GM06990 (cell line): Measurements from ENCODE around the gene STK32B.
A peak's percentile ranks its signal among the peaks of the same experiment; 100 is the strongest.
"Not testable (repeated sequence)": the region's sequence is repeated elsewhere in the genome, so short reads cannot be mapped to it uniquely, and the experiment has no call there.

Source experiments
- DNase-seq: peaks from one replicate; pipeline ENCODE4 v3.0.0-alpha.2; 2011; ENCODE audit not compliant: insufficient read length; ENCODE audit errors: extremely low read depth
- H3K27me3 ChIP-seq: replicated peaks from 2 replicates; pipeline ENCODE4 v1.6.0; 2011; ENCODE audit warnings: low read length; ENCODE audit not compliant: control insufficient read depth, insufficient read depth
- H3K36me3 ChIP-seq: 2 replicates; pipeline ENCODE4 v1.5.1; 2011; ENCODE audit warnings: low read length; ENCODE audit not compliant: control insufficient read depth, insufficient read depth
- H3K4me3 ChIP-seq: replicated peaks from 2 replicates; pipeline ENCODE4 v1.5.1; 2011; ENCODE audit warnings: low read depth, mild to moderate bottlenecking, control low read depth, low read length
- TF ChIP-seq, protein P1 (sequence below): IDR thresholded peaks from 2 replicates; pipeline ENCODE4 v1.5.1; 2011; ENCODE audit warnings: low read length, control low read depth, mild to moderate bottlenecking, inconsistent platforms; ENCODE audit not compliant: insufficient read depth, poor library complexity, severe bottlenecking

The STK32B gene

DNA sequence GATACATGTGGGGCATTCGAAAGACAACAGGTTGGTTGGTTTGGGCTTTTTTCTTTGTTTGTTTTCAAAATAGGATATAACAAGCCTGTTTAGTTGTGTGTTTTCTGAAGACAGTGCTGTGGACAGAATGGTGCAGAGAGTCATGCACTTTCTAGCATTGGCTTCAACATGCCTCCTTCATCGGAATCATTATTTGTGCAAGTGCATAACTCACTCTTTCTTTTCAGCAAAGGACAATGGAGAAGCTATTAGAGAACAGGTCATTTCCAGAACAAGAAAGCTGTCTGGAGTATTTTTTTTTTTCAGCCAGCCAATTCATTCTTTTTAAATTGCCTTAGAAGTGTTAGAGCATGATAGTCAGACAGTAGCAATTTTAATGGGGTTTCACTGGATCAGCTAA lies 225.8 kb downstream of the STK32B start:
- Histone ChIP-seq H3K36me3 (no peaks in the 10 kb centered on the region), H3K4me3 (no peak overlapping the region), H3K27me3 (no peaks in the 10 kb centered on the region)
- TF ChIP-seq, protein P1, sequence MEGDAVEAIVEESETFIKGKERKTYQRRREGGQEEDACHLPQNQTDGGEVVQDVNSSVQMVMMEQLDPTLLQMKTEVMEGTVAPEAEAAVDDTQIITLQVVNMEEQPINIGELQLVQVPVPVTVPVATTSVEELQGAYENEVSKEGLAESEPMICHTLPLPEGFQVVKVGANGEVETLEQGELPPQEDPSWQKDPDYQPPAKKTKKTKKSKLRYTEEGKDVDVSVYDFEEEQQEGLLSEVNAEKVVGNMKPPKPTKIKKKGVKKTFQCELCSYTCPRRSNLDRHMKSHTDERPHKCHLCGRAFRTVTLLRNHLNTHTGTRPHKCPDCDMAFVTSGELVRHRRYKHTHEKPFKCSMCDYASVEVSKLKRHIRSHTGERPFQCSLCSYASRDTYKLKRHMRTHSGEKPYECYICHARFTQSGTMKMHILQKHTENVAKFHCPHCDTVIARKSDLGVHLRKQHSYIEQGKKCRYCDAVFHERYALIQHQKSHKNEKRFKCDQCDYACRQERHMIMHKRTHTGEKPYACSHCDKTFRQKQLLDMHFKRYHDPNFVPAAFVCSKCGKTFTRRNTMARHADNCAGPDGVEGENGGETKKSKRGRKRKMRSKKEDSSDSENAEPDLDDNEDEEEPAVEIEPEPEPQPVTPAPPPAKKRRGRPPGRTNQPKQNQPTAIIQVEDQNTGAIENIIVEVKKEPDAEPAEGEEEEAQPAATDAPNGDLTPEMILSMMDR, result no peak
- no peak for DNase-seq

DNA sequence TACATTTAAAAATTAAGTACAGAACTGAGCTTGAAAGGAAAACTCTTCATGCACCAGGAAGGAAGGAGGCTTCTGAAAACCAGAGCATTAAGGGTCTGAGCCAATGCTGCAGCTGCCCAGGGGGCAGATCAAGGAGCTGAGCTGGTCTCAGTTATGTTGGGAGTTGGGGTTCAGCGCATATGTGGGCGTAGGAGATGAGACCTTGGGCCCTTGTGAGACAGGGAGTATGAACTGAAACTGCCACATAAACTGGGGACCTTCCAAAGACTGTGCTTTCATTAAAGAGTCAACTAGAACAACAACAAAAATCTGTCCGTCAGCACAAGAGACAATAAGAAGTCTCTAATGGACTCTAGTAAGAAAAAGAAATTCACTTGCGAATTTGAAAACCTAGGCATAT lies 226.9 kb downstream of the STK32B start:
- TF ChIP-seq, protein P1, result no peak
- no peaks in the 10 kb centered on the region for H3K27me3 ChIP-seq
- H3K36me3 ChIP-seq, result no peaks in the 10 kb centered on the region
- no peak overlapping the region for H3K4me3 ChIP-seq
- DNase-seq, result no peak

DNA sequence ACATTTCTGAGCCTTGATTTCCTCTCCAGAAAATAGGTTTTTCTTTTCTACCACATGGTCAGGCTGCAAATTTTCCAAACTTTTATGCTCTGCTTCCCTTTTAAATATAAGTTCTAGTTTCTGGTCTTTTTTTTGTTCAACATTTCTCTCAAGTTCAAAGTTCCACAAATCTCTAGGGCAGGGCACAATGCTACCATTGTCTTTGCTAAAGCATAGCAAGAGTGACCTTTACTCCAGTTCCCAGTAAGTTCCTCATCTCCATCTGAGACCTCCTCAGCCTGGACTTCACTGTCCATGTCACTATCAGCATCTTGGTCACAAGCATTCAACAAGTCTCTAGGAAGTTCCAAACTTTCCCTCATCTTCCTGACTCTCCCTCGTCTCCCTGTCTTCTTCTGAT lies 228.8 kb downstream of the STK32B start:
- not testable (repeated sequence) for H3K27me3 ChIP-seq, DNase-seq, H3K4me3 ChIP-seq, H3K36me3 ChIP-seq

DNA sequence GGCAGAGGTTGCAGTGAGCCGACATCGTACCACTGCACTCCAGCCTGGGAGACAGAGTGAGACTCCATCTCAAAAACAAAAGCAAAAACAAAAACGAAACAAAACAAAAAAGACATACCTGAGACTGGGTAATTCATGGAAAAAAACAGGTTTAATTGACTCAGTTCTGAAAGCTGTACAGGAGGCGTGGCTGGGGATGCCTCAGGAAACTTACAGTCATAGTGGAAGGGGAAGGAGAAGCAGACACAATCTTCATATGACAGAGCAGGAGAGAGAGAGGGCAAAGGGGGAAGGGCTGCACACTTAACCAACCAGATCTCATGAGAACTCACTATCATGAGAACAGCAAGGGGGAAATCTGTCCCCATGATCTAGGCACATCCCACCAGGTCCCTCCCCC lies 229.5 kb downstream of the STK32B start:
- Histone ChIP-seq H3K36me3 (no peaks in the 10 kb centered on the region), H3K4me3 (no peak overlapping the region), H3K27me3 (no peaks in the 10 kb centered on the region)
- DNase-seq, result peak; percentile 44
- TF ChIP-seq, protein P1, result no peak

DNA sequence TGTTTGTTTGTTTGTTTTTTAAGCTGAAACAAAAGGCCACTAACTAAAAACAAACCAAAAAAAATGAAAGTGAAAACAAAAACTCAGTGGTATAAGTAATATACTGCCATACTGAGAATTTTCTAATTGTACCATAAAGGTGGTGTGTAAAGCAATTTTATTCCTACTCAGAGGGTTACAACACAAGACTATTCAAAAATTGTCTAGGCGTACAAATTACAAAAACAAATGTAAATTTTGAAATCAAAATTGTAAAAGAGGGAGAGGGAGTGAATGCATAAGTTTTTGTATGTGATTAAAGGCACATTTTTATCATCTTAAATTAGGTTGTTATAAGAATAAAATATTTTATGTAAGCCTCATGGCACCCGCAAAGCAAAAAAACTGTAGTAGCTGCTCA lies 232.6 kb downstream of the STK32B start:
- Histone ChIP-seq H3K27me3 (no peaks in the 10 kb centered on the region), H3K4me3 (no peak overlapping the region), H3K36me3 (no peaks in the 10 kb centered on the region)
- TF ChIP-seq, protein P1, result no peak
- DNase-seq, result no peak

DNA sequence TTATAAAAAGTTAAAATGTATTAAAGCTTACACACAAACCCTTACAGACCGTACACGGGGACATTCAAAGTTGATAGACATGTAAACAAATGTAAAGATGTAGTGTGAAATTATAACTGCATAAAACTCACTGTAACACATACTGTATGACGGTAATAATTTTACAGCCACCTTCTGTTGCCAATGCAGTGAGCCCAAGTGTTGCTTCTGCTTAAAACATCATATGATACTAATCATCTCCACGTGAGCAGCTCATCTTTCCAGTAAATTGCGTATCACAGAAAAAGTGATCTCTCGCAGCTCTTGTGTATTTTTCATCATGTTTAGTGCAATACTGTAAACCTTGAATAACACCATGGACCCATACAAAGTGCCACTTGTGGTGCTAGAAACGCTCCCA lies 233.2 kb downstream of the STK32B start:
- Histone ChIP-seq H3K27me3 (no peaks in the 10 kb centered on the region), H3K36me3 (no peaks in the 10 kb centered on the region), H3K4me3 (no peak overlapping the region)
- no peak for DNase-seq
- TF ChIP-seq, protein P1, result no peak
